ENCODE measurements around the gene CGB5. TPM values are rescaled to one million over a fixed set of nuclear protein-coding genes. Genes with fewer than 3 reads are reported as not detected.
"Not testable (repeated sequence)": the region's sequence is repeated elsewhere in the genome, so short reads cannot be mapped to it uniquely, and the experiment has no call there.

CGB5 gene
- not detected for total RNA-seq

- not testable (repeated sequence) for H3K9me3 ChIP-seq, H3K27me3 ChIP-seq, H3K36me3 ChIP-seq, H3K4me3 ChIP-seq, H3K4me1 ChIP-seq, DNase-seq, H3K27ac ChIP-seq
These were observed at the start of gene CGB5 for GRCh38 chr19:49043548-49043947. CGB5 (plus strand) TSS chr19:49043848; CDS start chr19:49044210, 362 bp downstream.

DNA sequence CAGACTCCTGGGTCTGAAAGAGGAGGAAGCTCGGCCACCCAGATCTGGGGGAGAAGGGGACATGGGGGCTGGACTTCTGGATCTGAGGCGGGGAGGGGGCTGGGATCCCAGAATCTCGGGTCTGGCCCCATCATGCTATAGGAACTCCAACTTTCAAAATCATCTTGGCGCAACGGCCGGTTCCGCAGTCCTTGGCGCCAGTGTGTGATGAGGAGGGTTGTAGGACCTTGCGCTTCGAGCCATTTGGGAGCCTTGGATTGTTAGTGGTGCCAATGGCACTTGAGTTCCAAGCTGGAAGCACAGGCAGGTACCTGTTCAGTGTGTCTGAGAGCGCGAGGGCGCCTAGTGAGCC is 49.6 kb upstream of the CGB5 start:
- no peak for DNase-seq
- Histone ChIP-seq H3K36me3 (peaks cover 0 to 8% (median 0%) of the 10 kb centered on the region in 3 donors), H3K27ac (peak overlapping the region; percentile 86 to 95 (median 92)), H3K9me3 (no peaks in the 10 kb centered on the region), H3K4me3 (peak overlapping the region; percentile 59 to 89 (median 84)), H3K27me3 (no peaks in the 10 kb centered on the region), H3K4me1 (peaks cover 5 to 31% (median 13%) of the 10 kb centered on the region in 4 donors)
- TF ChIP-seq POLR2A (IDR thresholded peaks at IDR 0.05) (no peak), CTCF (IDR thresholded peaks at IDR 0.05) (no peak)

GRCh38 chr19:48997972-48998371 is 45.7 kb upstream of the CGB5 start:
- Histone ChIP-seq H3K4me1 (peaks cover 5 to 11% (median 7%) of the 10 kb centered on the region in 4 donors), H3K27ac (no peak overlapping the region), H3K27me3 (no peaks in the 10 kb centered on the region), H3K4me3 (no peak overlapping the region), H3K36me3 (peaks cover 0 to 3% (median 0%) of the 10 kb centered on the region in 3 donors), H3K9me3 (no peaks in the 10 kb centered on the region)
- TF ChIP-seq POLR2A (IDR thresholded peaks at IDR 0.05) (no peak), CTCF (IDR thresholded peaks at IDR 0.05) (peak in 4 of 6 experiments; percentile 31 to 40 (median 38))
- DNase-seq, result peak in 2 of 3 donors; percentile 32 to 71

DNA sequence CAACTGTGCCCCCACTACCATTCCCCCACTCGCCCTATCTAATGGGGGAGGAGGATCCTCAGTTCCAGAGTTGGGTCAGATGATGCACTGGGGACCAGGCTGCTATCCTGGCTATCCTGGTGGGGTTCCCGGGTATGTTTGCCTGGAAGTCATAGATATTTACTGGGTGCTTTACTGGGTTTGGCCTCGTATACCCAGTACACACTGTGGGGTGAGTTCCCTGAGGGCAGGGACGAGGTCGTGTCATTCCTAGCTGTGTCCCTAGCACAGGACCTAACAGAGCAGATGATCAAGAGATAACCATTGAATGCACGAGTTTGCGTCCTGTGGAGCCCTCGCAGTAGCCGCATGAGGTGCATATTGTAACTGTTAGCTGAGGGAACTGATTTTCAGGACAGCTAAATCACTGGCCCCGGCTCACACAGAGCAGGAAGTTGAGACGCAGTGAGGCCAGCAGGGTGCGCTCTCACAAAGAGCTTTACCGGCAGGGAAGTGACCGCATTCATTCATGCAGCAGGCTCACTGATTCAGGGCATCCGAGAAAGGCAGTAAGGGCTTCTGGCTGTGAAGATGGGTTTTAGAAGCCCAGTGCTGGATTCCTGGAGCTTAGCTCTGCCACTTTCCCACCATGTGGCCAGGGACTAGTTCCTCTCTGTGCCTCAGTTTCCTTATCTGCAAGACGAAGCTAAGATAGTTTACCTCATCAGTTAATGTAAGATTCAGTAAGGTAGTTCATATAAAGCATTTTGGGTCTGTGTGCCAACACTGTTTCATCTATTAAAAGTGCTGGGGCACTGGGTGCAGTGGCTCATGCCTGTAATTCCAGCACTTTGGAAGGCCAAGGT is 43.9 kb upstream of the CGB5 start:
- no peaks in the 10 kb centered on the region for H3K27me3 ChIP-seq
- peaks cover 0 to 4% (median 0%) of the 10 kb centered on the region in 4 donors for H3K4me1 ChIP-seq
- H3K9me3 ChIP-seq, result no peaks in the 10 kb centered on the region
- TF ChIP-seq POLR2A (IDR thresholded peaks at IDR 0.05) (no peak), CTCF (IDR thresholded peaks at IDR 0.05) (peak; percentile 18 to 67 (median 64))
- peak; percentile 41 to 84 (median 79) for DNase-seq
- peaks cover 0 to 20% (median 0%) of the 10 kb centered on the region in 3 donors for H3K36me3 ChIP-seq
- no peak overlapping the region for H3K4me3 ChIP-seq
- H3K27ac ChIP-seq, result no peak overlapping the region

DNA sequence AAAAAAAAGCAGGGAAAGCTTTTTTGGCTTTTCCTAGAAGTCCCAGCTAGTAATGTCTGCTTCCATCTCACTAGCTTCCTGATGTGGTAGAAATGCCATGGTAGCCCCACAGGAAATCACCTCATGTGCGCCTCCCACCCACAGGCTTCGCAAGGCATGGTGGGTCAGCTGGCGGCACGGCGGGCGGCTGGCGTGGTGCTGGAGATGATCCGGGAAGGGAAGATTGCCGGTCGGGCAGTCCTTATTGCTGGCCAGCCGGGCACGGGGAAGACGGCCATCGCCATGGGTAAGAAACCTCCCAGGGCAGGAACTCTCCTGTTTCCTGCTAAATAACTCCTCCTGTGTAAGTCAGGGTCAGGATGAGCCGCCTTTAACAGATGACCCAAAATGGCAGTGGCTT is 39.5 kb upstream of the CGB5 start:
- Histone ChIP-seq H3K4me3 (no peak overlapping the region), H3K27ac (no peak overlapping the region), H3K4me1 (no peaks in the 10 kb centered on the region), H3K9me3 (no peaks in the 10 kb centered on the region), H3K27me3 (no peaks in the 10 kb centered on the region), H3K36me3 (peaks cover 0 to 51% (median 0%) of the 10 kb centered on the region in 3 donors)
- no peak for DNase-seq
- TF ChIP-seq CTCF (IDR thresholded peaks at IDR 0.05), result no peak
- TF ChIP-seq POLR2A (IDR thresholded peaks at IDR 0.05), result no peak

- TF ChIP-seq POLR2A (IDR thresholded peaks at IDR 0.05), result no peak
- TF ChIP-seq CTCF (IDR thresholded peaks at IDR 0.05), result no peak
- Histone ChIP-seq H3K27me3 (no peaks in the 10 kb centered on the region), H3K36me3 (peaks cover 0 to 58% (median 0%) of the 10 kb centered on the region in 3 donors)
These were observed 38.6 kb upstream of the CGB5 start for GRCh38 chr19:49004964-49005614.

More at GRCh38 chr19:49004964-49005614, 38.6 kb upstream of the CGB5 start:
- no peak overlapping the region for H3K4me3 ChIP-seq
- no peak overlapping the region for H3K27ac ChIP-seq
- DNase-seq, result no peak
- no peaks in the 10 kb centered on the region for H3K4me1 ChIP-seq
- no peaks in the 10 kb centered on the region for H3K9me3 ChIP-seq

Measured in Peyer's patch (tissue), 4 donors.